Heart left ventricle (tissue), 16 donors: ENCODE data around the gene PDX1. TPM values are rescaled to one million over a fixed set of nuclear protein-coding genes. Genes with fewer than 3 reads are reported as not detected.

Source experiments
- ATAC-seq, 4 donors: fragments of 200-7000 bp; cut with Tn5 transposase; one replicate each; pipeline ENCODE4 v1.9.1; 2020 to 2022; ENCODE audit warnings: moderate library complexity in 4 of 4, mild to moderate bottlenecking in 3 of 4, moderate number of reproducible peaks in 1 of 4
- DNase-seq, 5 donors: peaks; one replicate each; pipeline ENCODE4 v3.0.0-alpha.2; 2020
- H3K27ac ChIP-seq, 12 donors: fragments of 200-600 bp; sonication (generic) in 4 of 12; one replicate each; pipeline versions ENCODE4 v1.5.0 to v1.8.0; 2016 to 2022; ENCODE audit warnings: mild to moderate bottlenecking in 2 of 12
- H3K27me3 ChIP-seq, 9 donors: fragments of 200-600 bp; sonication (generic) in 2 of 9; one replicate each; pipeline versions ENCODE4 v1.5.1 to v1.8.0; 2016 to 2022; ENCODE audit warnings: mild to moderate bottlenecking in 3 of 9
- H3K36me3 ChIP-seq, 9 donors: fragments of 200-600 bp; sonication (generic) in 2 of 9; one replicate each; pipeline versions ENCODE4 v1.5.0 to v1.8.0; 2018 to 2022; ENCODE audit warnings: mild to moderate bottlenecking in 2 of 9
- H3K4me1 ChIP-seq, 12 donors: fragments of 200-600 bp; sonication (generic) in 4 of 12; one replicate each; pipeline versions ENCODE4 v1.5.0 to v1.8.0; 2016 to 2022; ENCODE audit warnings: mild to moderate bottlenecking in 3 of 12
- H3K4me3 ChIP-seq, 12 donors: fragments of 200-600 bp; sonication (generic) in 4 of 12; one replicate each; pipeline versions ENCODE4 v1.5.0 to v1.8.0; 2017 to 2022; ENCODE audit warnings: mild to moderate bottlenecking in 9 of 12, moderate library complexity in 4 of 12
- H3K9me3 ChIP-seq, 12 donors: fragments of 200-600 bp; sonication (generic) in 4 of 12; one replicate each; pipeline versions ENCODE4 v1.5.0 to v1.8.0; 2016 to 2022; ENCODE audit warnings: mild to moderate bottlenecking in 1 of 12
- POLR2A ChIP-seq, 2 donors: fragments of 450-650 bp; IDR thresholded peaks; one replicate each; pipeline ENCODE4 v1.6.1; 2017; ENCODE audit warnings: antibody characterized with exemption in 2 of 2, mild to moderate bottlenecking in 2 of 2, moderate library complexity in 2 of 2
- WGBS, 4 donors: extraction: QIAGEN DNeasy Blood & Tissue Kit in 2 of 4; methylation state at CpG; one replicate each; pipeline versions ENCODE4 v1.1.5 to v1.1.7; 2013 to 2018; 5-methylcytosine and 5-hydroxymethylcytosine counted together
- intact Hi-C, 10 donors: fragments of 100-400 bp; cut with DNase I; formaldehyde crosslinking; loops; one replicate each; pipeline versions ENCODE4 v1.11.1 to v1.14.2; 2022
- polyA plus RNA-seq, 2 donors: library from polyadenylated mRNA; stranded (reverse); fragments of 200-250 nt; gene quantifications; one replicate each; pipeline ENCODE4 v1.2.3, GENCODE V29; 2013
- total RNA-seq, 9 donors: library from RNA; depleted of rRNA in 2 of 9; stranded (reverse); fragments of >200 nt in 2 of 9; fragmentation: NEBNext Ultra II Directional in 3 of 9; extraction: Animal tissue kit (Norgen Biotek cat#: 25700) in 3 of 9; gene quantifications; one replicate each; pipeline versions ENCODE4 v1.1.0 to v1.2.4, GENCODE V29; 2016 to 2023
- TF ChIP-seq, protein P1 (sequence below), 12 donors: fragments of 200-600 bp; sonication (generic) in 4 of 12; IDR thresholded peaks; one replicate each; pipeline versions ENCODE4 v1.5.0 to v1.8.0; 2018 to 2022; ENCODE audit warnings: antibody characterized with exemption in 12 of 12, mild to moderate bottlenecking in 5 of 12
- donor health status: ischemic (EF 13 %, LVEDD 7.1; RV severe dilation, severe dysfunction).
- donor health status: healthy with polysubstance abuse.
- donor health status: DM: no; HTN: yes; CAD: no.
- donor health status: DM: no; HTN: no; CAD: no.
- donor health status: ischemic (EF 25% LVEDD 6.9; RV normal size, moderate dysfunction).
- donor health status: ischemic (EF 25% LVEDD 5.7; RV mildly dilated, moderate dysfunction).
- donor health status: healthy.
- donor health status: DM: yes; HTN: yes; CAD: no.
- donor health status: ischemic (EF 35%, LVEDD 5.7; RV mildly dilated, moderate dysfunction).
- donor health status: nonischemic (EF 11% LVEDD 7.7; RV severe dilation, severe dysfunction).
- donor health status: DM: yes; HTN: yes; CAD: no.
- donor health status: PGD.
- donor health status: ischemic (EF 29% LVEDD 5.4; RV normal size, mild dysfunction).
- donor health status: nonischemic (EF 23%, LVEDD 6.1; RV moderate dilation, normal function).

PDX1 gene
- total and polyA plus RNA-seq, 11 donors = not detected

- Histone ChIP-seq H3K27ac (no peak overlapping the region), H3K4me3 (no peak overlapping the region), H3K27me3 (peaks cover 74 to 100% (median 98%) of the 10 kb centered on the region in 9 donors), H3K9me3 (no peaks in the 10 kb centered on the region), H3K36me3 (no peaks in the 10 kb centered on the region), H3K4me1 (peaks cover 0 to 33% (median 10%) of the 10 kb centered on the region in 12 donors)
- intact Hi-C loops = loop anchor here in 2 of 10 donors (5.0 to 10.0 kb wide), 2 partner anchors 1013 to 1631 kb away; no protein-coding TSS in a partner anchor
- ATAC-seq (no peak), DNase-seq (no peak)
- 17 to 21% (median 19%) methylated on average over 9 of the region's 9 CpGs for WGBS, 4 donors
- TF ChIP-seq, protein P1, sequence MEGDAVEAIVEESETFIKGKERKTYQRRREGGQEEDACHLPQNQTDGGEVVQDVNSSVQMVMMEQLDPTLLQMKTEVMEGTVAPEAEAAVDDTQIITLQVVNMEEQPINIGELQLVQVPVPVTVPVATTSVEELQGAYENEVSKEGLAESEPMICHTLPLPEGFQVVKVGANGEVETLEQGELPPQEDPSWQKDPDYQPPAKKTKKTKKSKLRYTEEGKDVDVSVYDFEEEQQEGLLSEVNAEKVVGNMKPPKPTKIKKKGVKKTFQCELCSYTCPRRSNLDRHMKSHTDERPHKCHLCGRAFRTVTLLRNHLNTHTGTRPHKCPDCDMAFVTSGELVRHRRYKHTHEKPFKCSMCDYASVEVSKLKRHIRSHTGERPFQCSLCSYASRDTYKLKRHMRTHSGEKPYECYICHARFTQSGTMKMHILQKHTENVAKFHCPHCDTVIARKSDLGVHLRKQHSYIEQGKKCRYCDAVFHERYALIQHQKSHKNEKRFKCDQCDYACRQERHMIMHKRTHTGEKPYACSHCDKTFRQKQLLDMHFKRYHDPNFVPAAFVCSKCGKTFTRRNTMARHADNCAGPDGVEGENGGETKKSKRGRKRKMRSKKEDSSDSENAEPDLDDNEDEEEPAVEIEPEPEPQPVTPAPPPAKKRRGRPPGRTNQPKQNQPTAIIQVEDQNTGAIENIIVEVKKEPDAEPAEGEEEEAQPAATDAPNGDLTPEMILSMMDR (IDR thresholded peaks at IDR 0.05) = no peak
- no peak for TF ChIP-seq POLR2A (IDR thresholded peaks at IDR 0.05)
These were observed 5.6 kb downstream of the PDX1 start for GRCh38 chr13:27925220-27925991.

- peaks cover 0 to 18% (median 0%) of the 10 kb centered on the region in 12 donors for H3K4me1 ChIP-seq
- no peak for DNase-seq
- peaks cover 64 to 100% (median 94%) of the 10 kb centered on the region in 9 donors for H3K27me3 ChIP-seq
- no peak for ATAC-seq
- no peak overlapping the region for H3K4me3 ChIP-seq
- no peak overlapping the region for H3K27ac ChIP-seq
- 2 to 3% (median 3%) methylated on average over 34 to 35 of the region's 35 CpGs for WGBS, 4 donors
- intact Hi-C loops = loop anchor here in 2 of 10 donors (5.0 to 10.0 kb wide), 2 partner anchors 1015 to 1632 kb away; no protein-coding TSS in a partner anchor
- TF ChIP-seq, protein P1 (IDR thresholded peaks at IDR 0.05) = no peak
- no peak for TF ChIP-seq POLR2A (IDR thresholded peaks at IDR 0.05)
- H3K36me3 ChIP-seq = no peaks in the 10 kb centered on the region
- H3K9me3 ChIP-seq = no peaks in the 10 kb centered on the region
These were observed 7.0 kb downstream of the PDX1 start for GRCh38 chr13:27926644-27927434.

DNA sequence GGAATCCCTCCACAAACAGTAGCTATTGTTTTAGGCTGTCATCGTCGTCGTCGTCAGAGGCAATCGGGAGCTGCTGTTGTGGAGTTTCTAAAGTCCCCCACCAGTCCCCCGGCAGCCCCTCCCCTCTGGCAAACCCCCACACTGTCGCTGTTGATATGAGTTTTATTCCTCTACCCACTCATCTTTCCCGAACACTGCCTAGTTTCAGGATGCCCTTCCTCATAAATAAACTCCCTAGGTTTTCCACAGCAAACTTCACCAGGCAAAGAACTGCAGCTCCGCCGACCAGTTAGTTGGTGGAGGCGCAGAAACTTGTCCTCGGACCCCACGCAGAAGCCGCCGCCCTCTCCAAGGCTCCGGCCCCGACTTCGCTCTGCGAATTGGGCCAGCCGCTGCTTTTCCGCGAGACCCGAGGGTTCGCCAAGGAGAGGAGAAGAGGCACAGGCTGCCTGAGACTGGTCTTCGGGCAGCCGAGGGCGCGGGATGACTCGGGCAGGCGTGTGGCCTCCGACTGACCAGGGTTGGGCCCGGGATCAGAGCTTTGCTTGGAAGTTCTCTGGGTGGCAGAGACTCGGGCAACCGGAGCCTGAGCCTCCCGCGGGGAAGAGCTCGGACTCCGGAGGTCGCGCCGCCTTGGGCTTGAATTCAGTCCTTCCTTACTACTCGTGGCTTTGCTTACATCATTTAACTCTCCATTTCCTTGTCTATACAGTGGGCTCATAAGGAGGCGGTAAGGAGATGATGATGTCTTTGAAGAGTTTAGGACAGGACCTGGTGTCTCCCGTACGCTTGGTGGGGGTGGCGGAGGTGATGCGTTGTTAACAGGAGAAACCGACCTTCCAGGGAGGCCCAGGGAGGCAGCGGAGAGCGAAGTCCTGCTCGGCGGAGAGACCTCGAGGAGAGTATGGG is 7.9 kb downstream of the PDX1 start:
- peaks cover 55 to 100% (median 86%) of the 10 kb centered on the region in 9 donors for H3K27me3 ChIP-seq
- WGBS, 4 donors = 3 to 4% (median 3%) methylated on average over 50 to 53 of the region's 53 CpGs
- no peak for TF ChIP-seq POLR2A (IDR thresholded peaks at IDR 0.05)
- TF ChIP-seq, protein P1 (IDR thresholded peaks at IDR 0.05) = no peak

More for the DNA sequence above, 7.9 kb downstream of the PDX1 start:
- no peak for ATAC-seq
- intact Hi-C loops = loop anchor here in 2 of 10 donors (5.0 to 10.0 kb wide), 2 partner anchors 1015 to 1633 kb away; no protein-coding TSS in a partner anchor
- no peaks in the 10 kb centered on the region for H3K36me3 ChIP-seq
- peaks cover 0 to 15% (median 0%) of the 10 kb centered on the region in 12 donors for H3K4me1 ChIP-seq
- DNase-seq = no peak
- no peak overlapping the region for H3K27ac ChIP-seq
- no peak overlapping the region for H3K4me3 ChIP-seq
- no peaks in the 10 kb centered on the region for H3K9me3 ChIP-seq
